NB4 (cell line): ENCODE measurements around the gene CFAP46.

Experiments used
- POLR2A ChIP-seq: IDR thresholded peaks from 2 replicates; pipeline ENCODE4 v1.6.1; 2011; ENCODE audit warnings: mild to moderate bottlenecking; ENCODE audit not compliant: insufficient read length; ENCODE audit errors: extremely low read depth
- TF ChIP-seq, protein P1 (sequence below): IDR thresholded peaks from one replicate; pipeline ENCODE4 v1.5.1; 2012; ENCODE audit warnings: low read depth, low read length

- no peak for TF ChIP-seq POLR2A
- TF ChIP-seq, protein P1, sequence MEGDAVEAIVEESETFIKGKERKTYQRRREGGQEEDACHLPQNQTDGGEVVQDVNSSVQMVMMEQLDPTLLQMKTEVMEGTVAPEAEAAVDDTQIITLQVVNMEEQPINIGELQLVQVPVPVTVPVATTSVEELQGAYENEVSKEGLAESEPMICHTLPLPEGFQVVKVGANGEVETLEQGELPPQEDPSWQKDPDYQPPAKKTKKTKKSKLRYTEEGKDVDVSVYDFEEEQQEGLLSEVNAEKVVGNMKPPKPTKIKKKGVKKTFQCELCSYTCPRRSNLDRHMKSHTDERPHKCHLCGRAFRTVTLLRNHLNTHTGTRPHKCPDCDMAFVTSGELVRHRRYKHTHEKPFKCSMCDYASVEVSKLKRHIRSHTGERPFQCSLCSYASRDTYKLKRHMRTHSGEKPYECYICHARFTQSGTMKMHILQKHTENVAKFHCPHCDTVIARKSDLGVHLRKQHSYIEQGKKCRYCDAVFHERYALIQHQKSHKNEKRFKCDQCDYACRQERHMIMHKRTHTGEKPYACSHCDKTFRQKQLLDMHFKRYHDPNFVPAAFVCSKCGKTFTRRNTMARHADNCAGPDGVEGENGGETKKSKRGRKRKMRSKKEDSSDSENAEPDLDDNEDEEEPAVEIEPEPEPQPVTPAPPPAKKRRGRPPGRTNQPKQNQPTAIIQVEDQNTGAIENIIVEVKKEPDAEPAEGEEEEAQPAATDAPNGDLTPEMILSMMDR, result no peak
Observed at GRCh38 chr10:132878091-132878729, 64.2 kb downstream of the CFAP46 start.
